HG03025 (cell line): ENCODE data around the gene UPP1.
A peak's percentile ranks its signal among the peaks of the same experiment; 100 is the strongest.
"Not testable (repeated sequence)": the region's sequence is repeated elsewhere in the genome, so short reads cannot be mapped to it uniquely, and the experiment has no call there.

Experiments used
- ATAC-seq: cut with Tn5 transposase; IDR thresholded peaks from one replicate; pipeline ENCODE4 v1.9.1; 2021; ENCODE audit warnings: mild to moderate bottlenecking, moderate library complexity; ENCODE audit not compliant: unreplicated experiment, low FRiP score

Gene UPP1

DNA sequence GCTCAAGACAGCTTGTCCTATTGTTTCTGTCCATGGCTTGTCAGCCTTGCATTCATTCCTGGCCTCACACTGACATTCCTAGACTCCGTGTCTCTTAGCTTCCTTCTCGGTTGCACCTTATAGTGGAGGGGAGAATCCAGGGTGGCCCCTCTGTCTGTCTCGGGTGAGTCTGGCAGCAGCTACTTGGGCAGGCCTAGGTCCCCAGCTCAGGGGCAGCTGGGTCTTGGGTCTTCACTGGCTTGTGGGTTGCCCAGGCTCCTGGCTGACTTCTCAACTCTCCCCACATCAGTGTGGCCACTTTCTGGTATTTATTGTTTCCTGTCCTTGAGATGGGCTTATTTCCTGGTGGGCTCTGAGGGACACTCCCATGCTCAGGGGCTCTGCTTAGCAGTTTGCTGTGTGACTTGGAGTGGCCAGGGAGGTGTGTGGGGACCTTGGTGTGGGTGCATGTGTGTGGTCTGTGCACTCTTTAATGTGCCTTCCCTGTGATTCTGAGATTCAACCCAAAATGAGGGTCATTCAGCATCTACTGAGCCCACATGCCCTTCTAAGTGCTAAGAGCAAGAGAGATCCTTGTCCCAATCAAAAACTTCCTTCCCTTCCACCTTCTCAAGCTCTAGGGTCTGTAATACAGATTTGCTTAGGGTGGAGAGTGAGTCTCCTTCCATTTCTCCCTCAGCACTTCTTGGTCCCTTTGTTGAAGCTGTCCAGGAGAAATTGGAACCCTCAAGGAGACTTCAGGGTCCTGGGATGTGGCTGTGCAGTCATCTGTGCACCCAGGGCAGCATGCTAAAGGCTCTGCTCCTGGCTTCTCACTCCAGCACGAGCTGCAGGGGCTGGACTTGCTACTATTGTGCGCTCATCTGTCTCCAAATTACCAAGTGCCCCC lies 20.1 kb downstream of the UPP1 start:
- no peak for ATAC-seq

DNA sequence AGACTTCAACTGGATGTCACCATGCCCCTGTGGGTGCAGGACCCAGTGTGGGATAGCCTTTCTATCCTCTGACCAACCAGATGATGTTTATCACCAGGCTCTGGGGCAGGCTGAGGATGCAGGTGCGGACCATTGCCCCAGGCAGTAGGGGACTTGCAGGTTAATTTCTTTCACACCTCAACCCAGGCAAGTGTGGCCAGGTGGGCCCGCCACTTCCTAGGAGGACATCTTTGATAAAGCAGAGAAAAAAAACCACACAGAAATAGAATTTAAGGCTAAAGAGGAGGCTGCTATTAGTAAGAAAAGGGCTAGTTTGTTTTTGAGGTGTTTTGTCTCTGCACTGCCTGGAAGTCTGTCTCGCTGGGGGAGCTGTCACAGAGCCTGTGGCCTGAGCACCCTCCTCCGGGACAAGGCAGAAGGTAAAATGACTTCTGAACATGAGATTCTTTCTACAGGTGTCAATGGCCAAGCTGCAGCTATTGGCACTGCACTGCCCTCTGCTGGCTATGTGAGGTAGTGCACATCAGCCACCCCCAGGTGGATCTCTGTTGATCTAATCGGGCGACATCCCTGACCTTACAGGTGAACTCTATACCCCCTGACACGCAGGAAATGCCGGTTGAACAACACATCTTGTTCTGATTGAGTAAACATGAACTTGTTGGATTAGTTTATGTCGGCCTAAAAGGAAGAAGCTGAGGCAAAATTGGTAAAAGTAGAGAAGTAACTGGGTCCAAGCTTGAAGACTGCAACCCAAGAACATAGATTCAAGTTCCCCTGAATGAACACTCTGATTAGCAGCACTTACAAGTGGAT lies 21.0 kb downstream of the UPP1 start:
- peak; percentile 83 for ATAC-seq

DNA sequence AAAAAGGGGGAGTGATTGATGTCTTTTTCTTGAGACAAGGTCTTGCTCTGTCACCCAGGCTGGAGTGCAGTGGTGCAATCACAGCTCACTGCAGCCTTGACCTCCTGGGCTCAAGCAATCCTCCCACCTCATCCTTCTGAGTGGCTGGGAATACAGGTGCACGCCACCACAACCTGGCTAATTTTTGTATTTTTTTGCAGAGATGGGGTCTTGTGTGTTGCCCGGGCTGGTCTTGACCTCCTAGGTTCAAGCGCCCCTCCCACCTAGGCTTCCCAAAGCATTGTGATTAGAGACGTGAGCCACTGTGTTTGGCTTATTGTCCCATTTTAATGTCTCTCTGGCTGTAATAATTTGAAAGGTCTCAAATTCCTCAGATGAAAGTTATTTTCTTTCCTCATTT lies 21.8 kb downstream of the UPP1 start:
- ATAC-seq = no peak

DNA sequence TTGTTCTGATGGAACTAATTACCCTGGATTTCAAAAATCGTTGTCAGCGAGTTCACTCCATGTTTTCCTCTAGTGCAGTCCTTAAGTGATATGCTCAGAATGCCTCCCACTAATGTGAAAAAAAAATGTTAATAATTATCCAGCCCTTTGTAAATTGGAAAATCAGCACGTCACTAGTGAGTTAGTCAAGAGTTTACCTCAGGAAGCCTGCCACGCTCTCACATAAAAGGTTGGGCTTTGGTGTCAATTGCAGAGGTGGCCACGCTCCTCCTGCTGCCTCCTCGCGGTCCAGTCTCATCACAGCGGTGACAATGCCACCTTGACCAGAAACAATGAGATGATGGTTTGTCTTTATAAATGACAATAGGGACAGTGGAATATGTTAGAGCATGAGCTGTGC lies 22.5 kb downstream of the UPP1 start:
- no peak for ATAC-seq

DNA sequence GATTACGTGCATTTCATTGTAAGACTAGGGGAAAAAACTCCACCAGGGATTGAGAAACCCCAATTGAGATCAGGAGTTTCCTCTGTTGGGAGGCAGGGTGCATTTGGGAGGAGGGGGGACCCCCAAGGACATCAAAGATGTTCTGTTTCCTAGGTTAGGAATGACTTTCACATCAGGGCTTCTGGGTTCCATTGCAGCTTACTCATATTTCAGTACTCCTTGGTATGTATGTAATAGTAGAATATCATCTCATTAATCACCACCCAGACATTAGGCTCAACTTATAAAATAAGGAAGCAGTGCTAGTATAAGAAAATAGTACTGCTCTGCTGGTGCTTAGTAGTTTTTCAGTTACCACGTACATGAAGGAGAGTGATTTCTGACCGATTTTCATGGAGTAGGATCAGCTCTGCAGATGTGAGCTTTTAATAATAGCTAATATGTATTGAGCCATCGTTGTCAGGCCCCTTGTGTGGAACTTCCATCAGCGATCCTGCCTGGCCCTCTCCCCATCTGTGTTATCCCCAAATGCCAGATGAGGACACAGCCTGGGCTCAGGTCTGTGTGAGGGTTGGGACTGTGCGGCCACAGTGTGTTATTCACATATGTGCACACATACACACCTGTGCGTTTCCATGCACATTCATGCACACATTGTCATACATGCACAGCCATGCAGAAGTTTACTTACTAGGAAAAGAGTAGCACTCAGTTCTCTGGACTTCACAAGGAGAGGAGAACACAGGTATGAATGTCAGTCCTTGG lies 23.5 kb downstream of the UPP1 start:
- no peak for ATAC-seq

DNA sequence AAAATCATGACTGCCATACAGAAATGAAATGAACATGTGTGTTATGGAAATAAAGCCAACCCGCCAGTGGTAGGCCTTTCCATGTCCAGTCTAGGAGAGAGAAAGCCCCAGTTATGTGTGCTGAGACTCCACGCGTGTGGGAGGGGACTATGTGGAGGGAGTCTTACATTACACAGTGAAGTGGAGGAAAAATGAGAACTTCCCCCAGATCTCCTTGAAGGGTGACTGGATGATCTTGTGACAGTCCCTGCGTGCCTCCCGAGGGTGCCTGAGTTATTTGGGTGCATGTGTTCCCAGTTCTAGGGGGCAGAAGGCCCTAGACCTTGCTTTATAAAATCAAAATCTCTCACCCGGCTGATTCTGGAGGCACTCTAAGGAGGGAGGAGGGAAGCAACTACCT lies 24.2 kb downstream of the UPP1 start:
- ATAC-seq = no peak

DNA sequence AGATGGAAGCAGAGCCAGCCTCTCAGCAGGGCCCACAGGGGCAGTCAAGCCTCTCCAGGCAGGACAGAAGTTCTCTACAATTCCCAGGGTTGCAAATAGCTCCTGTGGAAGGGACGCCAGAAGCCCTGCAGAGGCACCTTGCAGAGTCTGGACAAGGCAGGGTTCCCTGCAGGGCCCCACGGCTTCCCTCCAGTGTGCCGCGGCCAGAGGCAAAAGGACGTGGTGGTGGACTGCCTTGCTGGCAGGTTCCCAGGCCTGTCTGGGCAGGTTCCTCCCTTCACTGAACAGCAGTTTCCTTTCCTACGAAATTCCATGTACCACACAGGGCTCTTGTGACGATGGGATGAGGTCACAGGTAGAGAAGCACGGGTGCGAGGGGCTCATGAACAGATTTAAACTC lies 25.1 kb downstream of the UPP1 start:
- no peak for ATAC-seq

DNA sequence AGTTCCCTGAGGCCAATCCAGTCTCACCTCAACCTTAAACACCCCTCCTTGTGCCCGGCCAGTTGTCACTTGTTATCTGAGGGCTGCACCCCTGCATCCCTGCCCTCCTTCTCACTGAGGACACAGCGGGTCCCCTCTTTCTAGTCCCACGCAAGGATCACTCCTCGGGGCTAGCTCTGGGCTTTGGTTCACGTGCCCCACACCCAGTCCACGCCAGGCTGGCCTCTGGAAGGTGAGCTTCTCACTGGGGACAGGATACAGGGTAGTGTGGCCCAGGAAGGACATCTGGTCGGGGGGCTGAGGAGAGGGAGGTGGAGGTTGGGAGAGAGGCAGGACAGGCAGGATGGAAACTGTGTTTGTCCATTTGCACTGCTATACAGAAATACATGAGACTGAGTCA lies 25.5 kb downstream of the UPP1 start:
- ATAC-seq = no peak

DNA sequence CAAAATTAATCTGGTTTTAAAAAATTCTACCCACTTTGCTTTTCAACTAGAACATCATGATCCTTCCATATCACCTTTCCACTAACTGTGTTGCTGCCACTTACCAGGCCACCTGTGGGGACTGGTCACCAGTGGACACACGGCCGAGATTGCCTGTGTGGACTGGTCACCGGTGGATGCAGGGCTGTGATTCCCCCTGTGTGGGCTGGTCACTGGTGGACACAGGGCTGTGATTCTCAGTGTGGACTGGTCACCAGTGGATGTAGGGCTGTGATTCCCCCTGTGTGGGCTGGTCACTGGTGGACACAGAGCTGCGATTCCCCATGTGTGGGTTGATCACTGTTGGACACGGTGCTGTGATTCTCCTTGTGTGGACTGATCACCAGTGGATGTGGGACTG lies 27.0 kb downstream of the UPP1 start:
- ATAC-seq = no peak

DNA sequence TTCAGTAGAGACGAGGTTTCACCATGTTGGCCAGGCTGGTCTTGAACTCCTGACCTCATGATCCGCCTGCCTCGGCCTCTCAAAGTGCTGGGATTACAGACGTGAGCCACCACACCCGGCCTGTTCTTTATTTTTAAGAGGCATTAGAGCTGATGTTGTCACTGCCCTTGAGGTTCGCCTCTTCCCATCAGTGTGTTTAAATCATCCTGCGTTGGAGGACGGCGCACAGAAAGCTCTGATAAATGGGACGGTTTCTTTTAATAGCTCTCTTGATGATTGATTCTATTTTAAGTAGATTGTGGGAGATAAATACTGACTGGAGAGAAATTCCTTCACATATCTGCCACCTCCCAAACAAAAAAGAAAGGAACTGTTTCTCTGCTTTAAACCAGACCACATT lies 29.0 kb downstream of the UPP1 start:
- no peak for ATAC-seq

DNA sequence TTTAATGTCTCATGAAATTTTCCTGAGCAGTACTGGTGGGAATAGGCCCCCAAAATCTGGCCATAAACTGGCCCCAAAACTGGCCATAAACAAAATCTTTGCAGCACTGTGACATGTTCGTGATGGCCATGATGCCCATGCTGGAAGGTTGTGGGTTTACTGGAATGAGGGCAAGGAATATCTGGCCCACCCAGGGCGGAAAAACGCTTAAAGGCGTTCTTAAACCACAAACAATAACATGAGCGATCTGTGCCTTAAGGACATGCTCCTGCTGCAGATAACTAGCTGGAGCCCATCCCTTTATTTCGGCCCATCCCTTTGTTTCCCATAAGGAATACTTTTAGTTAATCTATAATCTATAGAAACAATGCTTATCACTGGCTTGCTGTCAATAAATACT lies 31.5 kb downstream of the UPP1 start:
- not testable (repeated sequence) for ATAC-seq

DNA sequence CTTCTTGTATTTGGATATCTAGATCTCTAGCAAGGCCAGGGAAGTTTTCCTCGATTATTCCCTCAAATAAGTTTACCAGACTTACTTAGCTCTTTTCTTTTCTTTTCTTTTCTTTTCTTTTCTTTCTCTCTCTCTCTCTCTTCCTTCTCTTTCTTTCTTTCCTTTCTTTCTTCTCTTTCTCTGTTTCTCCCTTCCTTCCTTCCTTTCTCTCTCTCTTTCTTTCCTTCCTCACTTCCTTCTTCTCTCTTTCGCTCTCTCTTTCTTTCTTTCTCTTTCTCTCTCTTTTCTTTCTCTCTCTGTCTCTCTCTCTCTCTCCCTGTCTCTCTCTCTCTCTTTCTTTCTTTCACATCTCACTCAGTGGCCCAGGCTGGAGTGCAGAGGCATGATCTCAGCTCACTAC lies 37.0 kb downstream of the UPP1 start:
- ATAC-seq = no peak

DNA sequence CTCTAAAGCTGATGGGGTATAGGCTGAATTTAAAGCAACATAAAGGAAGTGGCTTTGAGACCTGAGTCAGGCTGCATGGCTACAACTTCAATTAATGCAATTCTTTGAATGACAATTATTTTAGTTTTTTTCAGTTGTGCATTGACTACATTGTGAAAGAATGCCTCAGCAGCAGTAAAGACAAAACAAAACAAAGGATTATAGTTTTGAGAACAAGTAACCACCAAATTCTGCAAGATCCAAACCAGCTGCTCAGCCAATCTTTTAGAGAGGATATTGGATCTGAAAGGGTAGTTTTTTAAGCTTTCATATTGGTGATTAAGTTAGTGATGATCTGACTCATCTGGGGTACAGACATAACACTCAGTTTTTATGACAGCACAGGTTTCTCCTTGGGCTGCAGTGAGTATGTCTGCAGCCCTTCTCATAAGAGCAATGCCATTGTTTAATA lies 41.6 kb downstream of the UPP1 start:
- no peak for ATAC-seq

DNA sequence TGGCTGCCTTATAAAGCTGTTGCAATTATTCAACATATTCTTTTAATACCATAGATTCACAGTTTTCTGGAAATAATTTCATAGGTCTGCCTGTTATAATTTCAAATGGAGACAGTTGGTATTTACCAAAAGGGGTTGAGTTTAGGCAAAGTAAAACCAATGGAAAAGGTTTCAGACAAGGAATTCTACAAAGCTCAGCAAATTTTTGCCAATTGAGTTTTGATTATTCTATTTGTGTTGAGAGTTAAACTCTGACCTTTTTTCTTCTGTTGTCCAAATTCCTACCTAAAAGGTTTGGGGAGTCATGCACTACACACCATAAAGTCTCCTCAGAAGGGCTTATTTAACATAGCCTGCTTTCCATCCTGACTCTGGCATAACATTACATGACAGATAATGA lies 43.7 kb downstream of the UPP1 start:
- ATAC-seq = no peak

DNA sequence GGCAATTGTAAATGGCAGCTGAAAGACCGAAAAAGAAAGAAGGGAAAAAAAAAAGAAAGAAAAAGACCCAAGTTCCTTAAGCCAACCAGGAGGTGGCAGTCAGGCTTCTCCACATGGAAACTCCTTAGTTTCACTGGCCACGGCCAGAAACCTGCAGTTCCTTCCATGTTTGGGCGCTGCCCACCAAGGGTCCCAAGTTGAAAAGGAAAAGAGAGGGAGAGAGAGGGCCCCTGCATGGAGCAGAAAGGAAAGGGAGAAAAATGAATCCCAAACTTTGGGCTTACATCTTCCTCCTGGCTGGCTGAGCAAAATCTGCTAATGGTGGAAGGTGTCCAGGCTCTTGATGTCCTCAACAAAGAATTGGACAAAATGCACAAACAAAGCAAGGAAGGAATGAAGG lies 50.4 kb downstream of the UPP1 start:
- ATAC-seq = no peak

DNA sequence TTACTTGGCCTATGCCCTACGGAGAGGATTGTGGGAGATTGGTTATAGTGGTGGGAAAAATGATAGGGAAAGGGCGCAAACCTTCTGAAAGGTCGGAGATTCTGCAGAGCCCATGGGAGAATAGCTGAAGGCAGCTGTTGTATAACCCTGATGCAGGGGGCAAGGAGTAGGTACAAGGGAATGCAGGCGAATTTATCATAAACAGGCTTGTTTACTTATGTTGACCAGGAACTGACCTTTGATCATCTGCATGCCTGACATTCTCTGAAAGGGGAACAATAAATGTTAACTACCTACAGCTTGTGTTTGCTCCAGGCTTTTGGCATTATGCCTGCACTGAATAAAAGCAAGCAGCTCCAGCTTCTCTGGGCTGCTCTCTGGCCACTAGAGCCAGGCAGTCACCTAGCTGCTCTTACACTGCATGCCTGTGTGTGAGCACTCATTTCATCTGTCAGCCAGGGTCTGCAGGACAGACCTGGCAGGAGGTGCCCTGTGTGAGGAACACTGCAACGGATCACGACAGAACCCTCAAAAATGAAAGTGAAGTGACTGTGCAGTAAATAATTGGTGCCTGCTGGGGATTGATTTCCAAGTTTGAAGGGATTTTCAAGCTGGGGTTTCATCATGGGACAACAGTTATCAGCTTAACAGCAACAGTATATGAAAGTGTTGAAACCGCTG lies 51.1 kb downstream of the UPP1 start:
- ATAC-seq = no peak

DNA sequence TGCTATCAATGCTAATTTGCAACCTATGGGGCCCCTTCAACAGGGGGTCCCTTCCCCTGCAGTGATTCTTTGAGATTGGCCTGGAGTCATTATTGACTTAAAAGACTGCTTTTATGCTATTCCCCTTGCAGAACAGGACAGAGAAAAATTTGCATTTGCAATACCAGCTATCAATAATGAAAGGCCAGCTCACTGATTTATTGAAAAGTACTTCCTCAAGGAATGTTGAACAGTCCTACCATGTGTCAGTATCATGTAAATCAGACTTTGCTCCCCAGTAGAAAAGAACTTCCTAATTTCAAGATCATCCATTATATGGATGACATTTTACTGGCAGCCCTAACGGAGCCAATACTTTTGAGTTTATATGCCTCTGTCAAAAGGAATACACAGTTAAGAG lies 52.5 kb downstream of the UPP1 start:
- ATAC-seq = no peak

DNA sequence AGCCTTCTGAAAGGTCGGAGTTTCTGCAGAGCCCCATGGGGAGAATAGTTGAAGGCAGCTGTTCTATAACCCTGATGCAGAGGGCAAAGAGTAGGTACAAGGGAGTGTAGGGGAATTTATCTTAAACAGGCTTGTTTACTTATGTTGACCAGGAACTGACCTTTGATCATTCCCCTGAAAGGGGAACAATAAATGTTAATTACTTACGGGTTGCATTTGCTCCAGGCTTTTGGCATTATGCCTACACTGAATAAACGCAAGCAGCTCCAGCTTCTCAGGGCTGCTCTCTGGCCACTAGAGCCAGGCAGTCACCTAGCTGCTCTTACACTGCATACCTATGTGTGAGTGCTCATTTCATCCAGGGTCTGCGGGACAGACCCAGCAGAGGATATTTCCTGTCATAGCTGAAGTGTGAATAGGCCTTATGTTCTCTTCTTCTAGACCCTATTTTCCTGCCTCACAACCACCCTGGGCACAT lies 55.3 kb downstream of the UPP1 start:
- no peak for ATAC-seq

DNA sequence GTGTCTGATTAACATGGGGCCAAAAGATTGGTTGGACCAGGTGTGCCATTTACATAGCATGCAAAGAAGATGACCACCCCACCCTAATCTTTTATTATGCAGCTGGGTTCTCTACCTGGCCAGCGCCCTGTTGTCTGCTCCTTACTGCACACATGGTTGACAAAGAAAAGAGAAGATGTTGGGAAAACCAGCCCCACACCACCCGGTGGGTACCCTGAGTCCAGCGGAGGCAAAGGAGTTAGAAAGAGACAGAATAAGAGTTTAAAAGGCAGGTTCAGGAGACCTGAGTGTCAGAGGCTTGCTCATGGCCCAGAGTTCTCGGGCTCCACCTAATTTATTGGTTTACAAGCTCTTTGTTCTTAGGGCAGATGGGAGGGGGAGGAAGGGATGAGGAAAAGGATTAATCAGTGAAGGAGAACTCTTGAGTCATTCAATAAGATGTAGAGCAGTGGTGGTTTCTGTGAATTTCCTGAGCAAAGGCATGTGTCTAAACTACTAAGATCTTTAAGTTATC lies 58.1 kb downstream of the UPP1 start:
- no peak for ATAC-seq

DNA sequence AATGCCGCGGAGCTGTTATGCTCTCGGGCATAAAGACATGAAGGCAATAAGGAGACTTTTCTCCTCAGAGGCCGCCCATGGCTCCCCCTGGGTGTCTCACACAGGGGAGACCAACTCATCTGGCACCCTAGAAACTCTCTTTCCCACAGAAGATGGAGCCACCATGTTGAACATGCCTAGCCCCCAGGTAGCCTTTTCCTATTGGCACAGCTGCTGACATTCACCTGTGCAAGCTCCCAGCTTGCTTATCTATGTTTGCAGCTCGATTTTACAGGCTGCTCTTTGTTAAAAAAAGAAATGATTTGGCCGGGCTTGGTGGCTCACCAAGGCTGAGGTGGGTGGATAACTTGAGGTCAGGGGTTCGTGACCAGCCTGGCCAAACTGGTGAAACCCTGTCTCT lies 58.6 kb downstream of the UPP1 start:
- not testable (repeated sequence) for ATAC-seq
